ENCODE measurements around the gene LTBR.
"Not testable (repeated sequence)": the region's sequence is repeated elsewhere in the genome, so short reads cannot be mapped to it uniquely, and the experiment has no call there.

The LTBR gene

GRCh38 chr12:6424008-6424347, 40.0 kb downstream of the LTBR start:
- in situ Hi-C loops (cut with HindIII; ENCODE audit: low sequenced_read_pairs): no loop called here

DNA sequence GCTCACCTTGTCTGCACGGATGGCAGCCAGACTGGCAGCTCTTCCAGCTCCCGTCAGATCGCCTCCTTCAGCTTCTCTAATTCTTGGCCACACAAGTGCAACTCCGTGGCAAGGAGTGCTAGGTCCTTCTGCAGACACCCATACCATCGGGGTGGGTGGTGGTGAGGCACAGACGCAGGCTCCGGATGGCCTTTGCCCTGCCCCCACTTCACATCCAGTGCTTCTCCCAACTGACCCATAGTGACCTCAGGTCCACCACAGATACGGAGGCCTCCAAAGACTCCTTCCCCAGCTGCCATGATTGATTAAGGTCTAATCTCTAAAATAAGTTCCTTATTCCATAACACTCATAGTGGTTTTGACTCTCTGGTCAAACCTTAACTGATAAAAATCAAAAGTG, 40.9 kb downstream of the LTBR start:
- in situ Hi-C loops (cut with HindIII; ENCODE audit: low sequenced_read_pairs): no loop called here

- in situ Hi-C loops (cut with HindIII; ENCODE audit: low sequenced_read_pairs): no loop called here
Observed at GRCh38 chr12:6425590-6426531, 41.9 kb downstream of the LTBR start.

DNA sequence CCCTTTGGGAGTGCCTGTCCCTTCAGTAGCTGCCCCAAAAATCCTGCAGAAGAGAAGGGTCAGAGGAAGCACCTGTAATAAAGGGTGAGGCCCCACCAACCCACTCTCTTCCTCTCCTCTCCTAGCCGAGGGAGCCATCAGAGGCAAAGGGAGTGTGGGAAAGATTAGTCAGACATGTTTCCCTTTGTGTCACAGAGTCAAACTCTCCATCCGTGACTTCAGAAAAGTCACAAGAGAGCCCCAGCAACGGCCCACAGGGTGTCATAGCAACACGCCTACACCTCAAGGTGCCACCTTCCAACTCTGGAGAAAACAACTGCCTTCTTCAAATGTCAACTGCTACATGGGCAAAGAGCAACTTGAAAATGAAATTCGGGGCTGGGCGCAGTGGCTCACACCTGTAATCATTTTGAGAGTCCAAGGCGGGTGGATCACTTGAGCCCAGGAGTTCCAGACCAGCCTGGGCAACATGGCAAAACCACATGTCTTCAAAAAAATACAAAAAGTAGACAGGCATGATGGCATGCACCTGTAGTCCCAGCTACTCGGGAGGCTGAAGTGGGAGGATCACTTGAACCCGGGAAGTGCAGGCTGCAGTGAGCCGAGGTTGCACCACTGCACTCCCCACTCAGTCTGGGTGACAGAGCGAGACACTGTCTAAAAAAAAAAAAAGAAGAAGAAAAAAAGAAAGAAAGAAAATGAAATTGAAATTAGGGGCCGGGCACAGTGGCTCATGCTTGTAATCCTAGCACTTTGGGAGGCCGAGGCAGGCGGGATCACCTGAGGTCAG, 43.1 kb downstream of the LTBR start:
- in situ Hi-C loops (cut with HindIII; ENCODE audit: low sequenced_read_pairs): no loop called here

DNA sequence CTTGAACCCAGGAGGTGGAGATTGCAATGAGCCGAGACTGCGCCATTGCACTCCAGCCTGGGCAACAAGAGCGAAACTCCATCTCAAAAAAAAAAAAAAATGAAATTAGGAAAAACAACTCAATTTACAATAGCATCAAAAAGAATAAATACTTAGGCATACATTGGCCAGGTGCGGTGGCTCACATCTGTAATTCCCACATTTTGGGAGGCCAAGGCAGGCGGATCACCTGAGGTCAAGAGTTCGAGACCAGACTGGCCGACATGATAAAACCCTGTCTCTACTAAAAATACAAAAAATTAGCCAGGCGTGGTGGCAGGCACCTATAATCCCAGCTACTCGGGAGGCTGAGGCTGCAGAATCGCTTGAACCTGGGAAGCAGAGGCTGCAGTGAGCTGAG, 43.8 kb downstream of the LTBR start:
- in situ Hi-C loops (cut with HindIII; ENCODE audit: low sequenced_read_pairs): not testable (repeated sequence)

- in situ Hi-C loops (cut with HindIII; ENCODE audit: low sequenced_read_pairs): no loop called here
Observed at GRCh38 chr12:6428326-6428725, 44.4 kb downstream of the LTBR start.

DNA sequence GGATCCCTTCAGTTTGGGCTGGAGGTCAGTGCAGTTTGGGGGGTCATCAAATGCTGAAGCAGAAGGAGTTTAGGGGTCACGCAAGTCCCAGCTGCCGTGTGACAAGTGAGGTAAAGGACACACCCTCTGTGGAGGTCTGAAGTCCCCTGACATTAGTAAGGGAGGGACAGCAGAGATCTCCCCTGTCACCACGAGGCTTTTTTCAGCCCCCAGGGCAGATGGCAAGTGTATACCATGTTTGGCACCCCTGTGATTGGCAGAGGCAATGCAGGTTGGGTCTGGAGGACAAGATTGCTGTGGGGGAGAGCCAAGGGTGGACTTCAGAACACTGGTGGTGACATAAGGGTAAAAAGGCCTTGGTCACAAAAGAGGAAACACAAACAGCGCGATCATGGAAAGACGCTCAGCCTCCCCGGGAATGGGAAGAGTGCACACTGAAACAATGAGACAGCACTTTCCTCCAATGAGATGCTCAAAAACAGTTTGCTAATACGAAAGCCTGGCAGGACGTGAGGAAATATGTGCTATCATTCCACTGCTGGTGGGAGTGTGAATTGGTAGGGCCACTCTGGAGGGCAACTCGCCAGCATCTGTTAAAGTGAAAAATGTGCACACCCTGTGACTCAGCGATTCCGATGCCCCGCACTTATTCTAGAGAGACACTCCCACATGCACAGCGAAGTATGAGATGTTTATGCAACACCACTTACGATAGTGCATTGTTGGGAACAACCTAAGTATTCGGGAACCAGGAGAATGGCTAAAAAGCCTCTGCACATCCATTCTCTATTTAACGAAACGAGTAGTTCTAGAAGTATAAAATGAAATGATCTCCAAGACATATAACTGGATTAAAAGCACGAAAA, 46.4 kb downstream of the LTBR start:
- in situ Hi-C loops (cut with HindIII; ENCODE audit: low sequenced_read_pairs): no loop called here

DNA sequence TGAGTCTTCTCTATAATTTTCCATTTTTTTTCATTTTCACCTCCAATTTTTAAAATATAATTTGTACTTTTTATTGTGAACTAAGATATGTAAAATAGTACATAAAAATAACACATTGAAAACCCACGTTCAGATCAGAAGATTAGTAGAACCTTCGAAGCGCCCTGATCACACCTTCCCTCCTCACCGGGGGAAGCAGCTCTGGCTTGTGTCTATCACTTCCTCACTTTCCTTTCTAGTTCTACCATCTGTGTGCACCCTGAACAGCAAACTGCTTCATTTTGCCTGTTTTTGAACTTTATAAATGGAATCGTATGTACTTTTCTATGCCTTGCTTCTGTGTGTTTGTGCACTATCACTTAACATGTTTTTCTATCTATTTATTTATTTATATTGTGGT, 49.0 kb downstream of the LTBR start:
- in situ Hi-C loops (cut with HindIII; ENCODE audit: low sequenced_read_pairs): no loop called here

DNA sequence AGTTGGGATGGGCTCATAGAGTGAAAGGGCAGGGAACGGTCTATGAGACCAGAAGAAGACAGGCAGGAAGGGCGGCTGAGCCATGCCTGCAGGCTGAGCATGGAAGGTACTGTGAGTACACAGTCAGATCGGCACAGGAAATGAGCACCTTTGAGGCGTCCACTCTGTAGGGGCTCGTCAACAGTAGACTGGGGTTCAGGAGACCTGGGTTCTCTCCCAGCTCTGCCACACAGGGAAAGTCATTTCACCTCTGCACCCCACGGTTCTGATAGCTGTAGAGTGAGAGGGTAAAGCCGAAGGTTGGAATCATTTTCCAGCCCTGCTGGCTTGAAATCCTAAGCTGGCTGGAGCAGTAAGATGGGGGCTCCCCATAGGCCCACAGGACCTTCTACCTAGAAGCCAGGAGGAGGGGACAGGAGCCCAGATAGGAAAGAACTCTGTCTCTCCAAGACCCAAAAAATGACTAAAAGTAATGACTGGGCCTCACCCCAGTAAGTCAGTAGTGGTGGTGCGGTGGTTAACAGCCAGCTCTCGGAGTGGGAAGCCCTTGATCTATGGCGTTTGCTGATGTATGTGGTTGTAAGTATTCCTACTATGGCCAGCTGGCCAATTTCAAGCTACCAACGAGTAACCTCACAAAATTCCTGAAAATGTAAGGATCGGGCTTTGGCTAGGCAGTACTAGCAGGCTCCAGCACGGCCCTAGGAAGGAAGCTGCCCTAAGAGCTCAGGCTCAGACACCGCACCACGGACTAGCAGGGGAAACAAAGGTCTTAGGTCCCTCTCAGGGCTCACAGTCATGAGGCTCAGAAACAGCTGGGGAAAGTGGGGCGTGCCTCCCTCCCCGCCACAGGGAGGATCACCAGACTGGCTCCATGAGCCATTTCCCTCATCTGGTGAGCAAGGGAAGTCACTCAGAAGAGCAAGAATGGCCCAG, 50.5 kb downstream of the LTBR start:
- in situ Hi-C loops (cut with HindIII; ENCODE audit: low sequenced_read_pairs): no loop called here

DNA sequence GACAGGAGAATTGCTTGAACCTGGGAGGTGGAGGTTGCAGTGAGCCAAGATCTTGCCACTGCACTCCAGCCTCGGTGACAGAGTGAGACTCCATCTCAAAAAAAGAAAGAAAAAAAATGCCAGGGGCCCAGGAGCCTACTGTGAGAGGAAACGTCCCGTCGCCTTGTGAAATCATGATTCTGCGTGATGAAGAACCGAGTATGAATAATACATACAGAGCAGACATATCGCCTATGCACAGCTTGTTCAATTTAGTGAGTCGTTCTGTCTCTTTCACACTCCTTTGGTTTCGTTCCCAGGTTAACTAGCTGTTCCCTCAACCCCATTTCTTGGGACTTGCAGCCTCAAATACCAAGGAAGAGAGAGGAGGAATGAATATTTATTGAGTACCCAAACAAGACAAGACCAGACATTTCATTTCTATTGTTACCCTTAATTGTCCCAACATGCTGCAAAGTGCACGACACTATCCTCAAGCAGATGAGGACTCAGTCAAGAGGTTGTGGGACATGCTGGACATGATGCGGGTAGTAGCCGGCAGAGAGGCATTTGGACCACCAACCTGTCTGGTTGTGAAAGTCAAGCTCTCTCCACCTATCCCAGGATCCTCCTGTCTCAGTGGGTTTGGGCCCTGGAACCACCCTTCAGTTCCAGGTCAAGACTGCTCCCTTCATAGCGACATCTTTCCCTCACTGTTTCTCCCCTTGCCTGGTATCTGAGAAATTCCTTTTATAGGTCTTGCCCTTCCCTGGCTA, 52.2 kb downstream of the LTBR start:
- in situ Hi-C loops (cut with HindIII; ENCODE audit: low sequenced_read_pairs): no loop called here

GRCh38 chr12:6437586-6437985, 53.6 kb downstream of the LTBR start:
- in situ Hi-C loops (cut with HindIII; ENCODE audit: low sequenced_read_pairs): no loop called here

DNA sequence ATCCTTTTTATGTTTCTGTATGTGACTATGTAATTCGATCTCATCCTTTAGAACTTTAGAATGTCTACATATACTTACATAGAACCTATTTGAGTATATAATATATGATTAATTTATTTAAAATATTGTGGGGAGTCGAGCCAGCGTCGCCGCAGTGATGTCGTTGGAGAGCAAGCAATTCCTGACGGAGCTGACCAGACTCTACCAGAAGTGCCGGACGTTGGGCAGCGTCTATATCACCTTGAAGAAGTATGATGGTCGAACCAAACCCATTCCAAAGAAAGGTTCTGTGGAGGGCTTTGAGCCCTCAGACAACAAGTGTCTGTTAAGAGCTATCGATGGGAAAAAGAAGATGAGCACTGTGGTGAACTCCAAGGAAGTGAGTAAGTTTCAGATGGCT, 54.4 kb downstream of the LTBR start:
- in situ Hi-C loops (cut with HindIII; ENCODE audit: low sequenced_read_pairs): no loop called here

- in situ Hi-C loops (cut with HindIII; ENCODE audit: low sequenced_read_pairs): no loop called here
Observed at GRCh38 chr12:6440391-6440790, 56.4 kb downstream of the LTBR start.
